Loucy (cell line): ENCODE results near the gene ZNF536.

Source experiments
- H2AFZ ChIP-seq: fragments of 200-600 bp; sonication (generic); 2 replicates; pipeline ENCODE4 v1.6.0; 2016; ENCODE audit warnings: antibody characterized with exemption, mild to moderate bottlenecking, low read length, moderate library complexity
- H3F3A ChIP-seq: fragments of 200-600 bp; 2 replicates; pipeline ENCODE4 v1.6.0; 2016; ENCODE audit warnings: antibody characterized with exemption, low read depth, mild to moderate bottlenecking
- H3K27me3 ChIP-seq: fragments of 200-600 bp; sonication (generic); 2 replicates; pipeline ENCODE4 v1.6.1; 2014; ENCODE audit warnings: low read length, mild to moderate bottlenecking; ENCODE audit not compliant: insufficient read depth, poor library complexity, severe bottlenecking
- H3K36me3 ChIP-seq: fragments of 200-600 bp; sonication (generic); 2 replicates; pipeline ENCODE4 v1.6.1; 2016; ENCODE audit warnings: low read length; ENCODE audit not compliant: insufficient read depth
- H3K4me1 ChIP-seq: fragments of 200-600 bp; sonication (generic); 2 replicates; pipeline ENCODE4 v1.5.1; 2014; ENCODE audit warnings: low read length, mild to moderate bottlenecking; ENCODE audit not compliant: insufficient read depth, poor library complexity, severe bottlenecking
- H3K4me2 ChIP-seq: fragments of 200-600 bp; sonication (generic); 2 replicates; pipeline ENCODE4 v1.6.0; 2014; ENCODE audit warnings: antibody characterized with exemption, low read length, low read depth, mild to moderate bottlenecking; ENCODE audit not compliant: poor library complexity, severe bottlenecking
- H3K4me3 ChIP-seq: fragments of 200-600 bp; sonication (generic); 2 replicates; pipeline ENCODE4 v1.5.1; 2014; ENCODE audit warnings: low read length, mild to moderate bottlenecking, mixed read lengths; ENCODE audit not compliant: poor library complexity, severe bottlenecking
- H3K79me2 ChIP-seq: fragments of 200-600 bp; sonication (generic); 2 replicates; pipeline ENCODE4 v1.6.1; 2014; ENCODE audit warnings: low read length; ENCODE audit not compliant: insufficient read depth
- H3K9ac ChIP-seq: fragments of 200-600 bp; sonication (generic); 2 replicates; pipeline ENCODE4 v1.6.0; 2014; ENCODE audit warnings: mild to moderate bottlenecking, low read depth, low read length, moderate library complexity; ENCODE audit not compliant: poor library complexity, severe bottlenecking
- H3K9me2 ChIP-seq: fragments of 200-600 bp; sonication (generic); replicated peaks from 2 replicates; pipeline ENCODE4 v1.6.1; 2016; ENCODE audit warnings: low read depth, low read length, mixed read lengths
- H3K9me3 ChIP-seq: fragments of 200-600 bp; sonication (generic); 2 replicates; pipeline ENCODE4 v1.6.1; 2014; ENCODE audit warnings: mild to moderate bottlenecking, antibody characterized with exemption, low read length, low read depth; ENCODE audit not compliant: insufficient read depth
- H4K20me1 ChIP-seq: fragments of 200-600 bp; sonication (generic); 2 replicates; pipeline ENCODE4 v1.6.0; 2014; ENCODE audit warnings: antibody characterized with exemption, low read length, mild to moderate bottlenecking; ENCODE audit not compliant: insufficient read depth, poor library complexity, severe bottlenecking
- EZH2phosphoT487 ChIP-seq: fragments of 200-600 bp; IDR thresholded peaks from 2 replicates; pipeline ENCODE4 v1.6.1; 2018; ENCODE audit warnings: antibody characterized with exemption, mild to moderate bottlenecking, moderate library complexity, borderline replicate concordance
- TF ChIP-seq, protein P1 (sequence below): fragments of 200-600 bp; sonication (generic); conservative IDR thresholded peaks from 2 replicates; pipeline ENCODE4 v1.5.1; 2014; ENCODE audit warnings: mild to moderate bottlenecking, antibody characterized with exemption, low read length

The ZNF536 gene

DNA sequence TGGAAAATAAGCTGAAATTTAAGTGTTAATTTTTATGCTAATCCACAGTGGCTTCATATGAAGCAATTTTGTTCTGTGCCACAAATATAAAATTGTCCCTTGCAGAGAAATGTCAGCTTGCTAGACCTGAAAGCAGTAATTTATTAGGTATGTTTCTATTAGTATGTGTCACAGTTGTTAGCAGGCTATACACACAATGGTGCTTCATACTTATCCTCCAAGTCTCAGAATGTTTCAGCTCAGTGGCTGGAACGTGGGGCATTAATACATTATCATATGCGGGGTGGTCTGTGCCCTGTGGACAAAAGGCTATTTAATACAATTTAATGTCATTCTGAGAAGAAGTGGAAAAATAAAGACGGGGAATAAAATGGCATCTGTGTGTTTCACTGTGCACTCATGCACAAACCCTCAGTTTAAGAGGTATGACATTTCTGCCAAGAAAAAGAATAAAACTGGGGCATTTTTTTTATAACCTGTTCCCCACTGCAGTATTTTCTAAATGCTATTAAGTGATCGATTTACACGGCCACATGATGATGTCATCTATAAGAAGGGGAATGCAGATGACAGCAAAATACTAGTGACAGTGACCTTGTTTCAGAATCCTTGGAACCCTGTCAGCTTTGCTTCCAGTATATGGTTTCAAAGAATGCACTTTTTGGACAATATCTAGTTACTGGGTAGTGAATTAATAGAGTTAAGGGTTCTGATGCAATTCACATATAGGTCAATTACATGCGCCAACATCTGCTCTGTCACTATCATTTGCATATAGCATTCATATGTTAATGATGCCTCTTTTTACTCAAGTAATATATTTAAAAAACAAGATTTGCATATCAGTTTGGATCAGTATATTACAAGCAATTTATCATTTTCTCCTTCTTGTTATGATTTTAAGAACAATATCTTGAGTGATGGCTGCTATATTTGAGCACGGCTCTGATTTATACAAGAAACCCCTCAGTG is 21.2 kb upstream of the ZNF536 start:
- H3K9me2 ChIP-seq = no peaks in the 10 kb centered on the region
- no peaks in the 10 kb centered on the region for H3K79me2 ChIP-seq
- H3K9ac ChIP-seq = no peak overlapping the region
- H3K4me1 ChIP-seq = peaks cover 15% of the 10 kb centered on the region
- H3K9me3 ChIP-seq = no peaks in the 10 kb centered on the region
- H3K27me3 ChIP-seq = no peaks in the 10 kb centered on the region
- H4K20me1 ChIP-seq = no peaks in the 10 kb centered on the region
- no peaks in the 10 kb centered on the region for H3K36me3 ChIP-seq
- TF ChIP-seq, protein P1, sequence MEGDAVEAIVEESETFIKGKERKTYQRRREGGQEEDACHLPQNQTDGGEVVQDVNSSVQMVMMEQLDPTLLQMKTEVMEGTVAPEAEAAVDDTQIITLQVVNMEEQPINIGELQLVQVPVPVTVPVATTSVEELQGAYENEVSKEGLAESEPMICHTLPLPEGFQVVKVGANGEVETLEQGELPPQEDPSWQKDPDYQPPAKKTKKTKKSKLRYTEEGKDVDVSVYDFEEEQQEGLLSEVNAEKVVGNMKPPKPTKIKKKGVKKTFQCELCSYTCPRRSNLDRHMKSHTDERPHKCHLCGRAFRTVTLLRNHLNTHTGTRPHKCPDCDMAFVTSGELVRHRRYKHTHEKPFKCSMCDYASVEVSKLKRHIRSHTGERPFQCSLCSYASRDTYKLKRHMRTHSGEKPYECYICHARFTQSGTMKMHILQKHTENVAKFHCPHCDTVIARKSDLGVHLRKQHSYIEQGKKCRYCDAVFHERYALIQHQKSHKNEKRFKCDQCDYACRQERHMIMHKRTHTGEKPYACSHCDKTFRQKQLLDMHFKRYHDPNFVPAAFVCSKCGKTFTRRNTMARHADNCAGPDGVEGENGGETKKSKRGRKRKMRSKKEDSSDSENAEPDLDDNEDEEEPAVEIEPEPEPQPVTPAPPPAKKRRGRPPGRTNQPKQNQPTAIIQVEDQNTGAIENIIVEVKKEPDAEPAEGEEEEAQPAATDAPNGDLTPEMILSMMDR = no peak
- TF ChIP-seq EZH2phosphoT487 = no peak
- no peak overlapping the region for H3K4me3 ChIP-seq
- no peak overlapping the region for H2AFZ ChIP-seq
- H3K4me2 ChIP-seq = no peak overlapping the region
- H3F3A ChIP-seq = no peaks in the 10 kb centered on the region

DNA sequence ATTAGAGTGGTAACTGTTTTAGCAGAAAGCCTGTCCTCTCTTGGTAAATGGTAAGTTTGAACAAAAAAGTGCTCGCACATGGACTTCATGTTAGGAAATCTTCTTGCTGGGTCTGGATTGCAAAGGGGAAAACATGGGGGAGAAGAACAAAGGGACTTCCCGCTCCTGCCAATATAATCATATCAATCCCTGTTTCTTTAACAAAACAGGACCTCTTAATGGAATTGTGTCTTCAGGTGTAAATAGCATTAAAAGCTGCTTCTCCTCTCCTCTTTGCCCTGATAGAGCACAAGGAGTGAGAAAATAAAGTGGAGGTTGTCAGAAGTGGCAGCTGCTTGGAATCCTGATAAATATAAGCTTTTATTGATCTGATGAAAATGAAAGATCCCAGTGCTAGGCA is 20.4 kb upstream of the ZNF536 start:
- Histone ChIP-seq H3K4me1 (peaks cover 23% of the 10 kb centered on the region), H3K9ac (no peak overlapping the region), H3K4me2 (no peak overlapping the region), H3K36me3 (no peaks in the 10 kb centered on the region), H2AFZ (no peak overlapping the region), H3K27me3 (no peaks in the 10 kb centered on the region), H3K79me2 (no peaks in the 10 kb centered on the region), H3F3A (no peaks in the 10 kb centered on the region), H3K9me2 (no peaks in the 10 kb centered on the region), H4K20me1 (no peaks in the 10 kb centered on the region), H3K9me3 (no peaks in the 10 kb centered on the region), H3K4me3 (no peak overlapping the region)
- TF ChIP-seq EZH2phosphoT487 = no peak
- TF ChIP-seq, protein P1 = no peak

DNA sequence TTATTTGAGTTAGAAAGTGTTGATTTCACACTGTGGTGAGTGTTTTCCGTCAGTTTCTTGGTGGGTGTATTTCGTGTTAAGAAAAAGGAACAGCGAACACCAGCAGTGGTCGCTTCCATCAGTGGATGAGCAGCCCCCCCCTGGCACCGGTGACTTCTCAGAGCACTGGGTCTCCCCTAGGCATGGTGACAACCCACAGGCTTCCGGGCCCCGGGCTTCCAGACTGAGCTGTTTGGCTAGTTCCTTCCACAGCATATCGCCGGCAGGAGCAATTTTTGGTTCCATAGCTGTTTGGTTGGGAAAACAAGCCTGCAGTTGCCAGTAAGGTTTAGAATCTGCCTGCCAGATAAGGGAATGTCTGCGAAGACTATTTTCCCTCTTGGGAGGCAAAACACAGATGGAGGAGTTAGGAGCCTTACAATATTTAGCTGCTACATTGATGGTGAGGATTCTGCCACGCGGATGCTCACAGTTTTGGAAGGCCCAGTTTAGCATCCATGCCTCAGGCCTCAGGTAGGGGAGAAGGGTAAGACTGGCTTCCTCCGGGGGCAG is 18.7 kb upstream of the ZNF536 start:
- Histone ChIP-seq H3K9me2 (no peaks in the 10 kb centered on the region), H3K4me3 (no peak overlapping the region), H3K79me2 (no peaks in the 10 kb centered on the region), H3F3A (no peaks in the 10 kb centered on the region), H3K27me3 (no peaks in the 10 kb centered on the region), H3K4me2 (no peak overlapping the region), H3K9me3 (no peaks in the 10 kb centered on the region), H3K4me1 (peaks cover 40% of the 10 kb centered on the region), H3K9ac (no peak overlapping the region), H4K20me1 (no peaks in the 10 kb centered on the region), H2AFZ (no peak overlapping the region), H3K36me3 (no peaks in the 10 kb centered on the region)
- no peak for TF ChIP-seq EZH2phosphoT487
- TF ChIP-seq, protein P1 = no peak
